ENCODE results near the gene IQGAP1. TPM values are rescaled to one million over a fixed set of nuclear protein-coding genes. Genes with fewer than 3 reads are reported as not detected.

The IQGAP1 gene
- total and polyA plus RNA-seq, 4 donors = 9.2 to 50.1 (median 24.5) TPM

DNA sequence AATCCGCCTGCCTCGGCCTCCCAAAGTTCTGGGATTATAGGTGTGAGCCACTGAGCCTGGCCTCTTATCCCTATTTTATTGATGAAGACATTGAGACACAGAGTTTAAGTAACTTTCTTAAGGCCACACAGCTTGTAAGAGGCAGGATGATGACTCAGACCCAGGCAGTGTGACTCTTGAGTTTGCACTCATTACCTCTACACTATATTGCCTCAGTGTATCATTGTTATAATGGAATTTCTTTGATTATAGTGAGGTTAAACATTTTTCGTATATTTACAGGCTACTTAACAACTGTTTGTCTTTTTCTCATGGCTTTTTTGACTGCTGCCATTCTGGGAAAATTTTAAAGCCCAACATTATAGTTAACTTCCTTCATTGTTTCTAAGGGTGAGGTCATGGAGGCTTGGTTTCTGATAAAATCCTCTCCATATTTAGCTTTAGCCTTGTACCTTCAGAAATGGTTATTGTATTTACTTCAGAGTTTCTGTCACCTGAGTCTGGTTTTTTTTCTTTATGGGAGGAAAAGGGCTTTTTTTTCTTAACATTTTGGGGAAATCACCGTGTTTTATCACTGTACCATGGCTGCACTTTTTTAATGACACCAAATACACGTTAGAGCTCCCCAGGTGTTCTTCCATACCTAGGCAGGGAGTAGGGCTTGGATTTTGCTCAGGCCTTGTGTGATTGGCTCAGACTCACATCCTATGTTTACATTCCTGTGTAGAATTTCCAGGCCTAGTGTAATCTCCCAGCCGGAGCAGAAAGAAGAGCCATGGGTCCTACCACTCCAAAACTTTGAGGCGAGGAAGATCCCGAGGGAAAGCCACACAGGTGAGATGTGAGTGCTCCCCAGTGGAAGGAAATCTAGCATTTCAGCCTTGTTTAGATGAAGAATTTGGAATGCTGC is 29.7 kb upstream of the IQGAP1 start:
- H3K9me3 ChIP-seq (ENCODE audit: control insufficient read depth in 4 of 4, low read length in 3 of 4) = no peaks in the 10 kb centered on the region
- 86% methylated on average over 8 of the region's 8 CpGs for WGBS
- no peak for DNase-seq (ENCODE audit: low spot score)
- H3K27me3 ChIP-seq (ENCODE audit: control insufficient read depth in 4 of 4, insufficient read depth in 4 of 4, low read length in 3 of 4) = no peaks in the 10 kb centered on the region
- H3K9ac ChIP-seq (ENCODE audit: low read depth in 1 of 2, low read length in 2 of 2) = no peak overlapping the region
- H3K4me3 ChIP-seq (ENCODE audit: low read depth in 1 of 3, low read length in 3 of 3) = no peak overlapping the region
- peaks cover 0 to 10% (median 1%) of the 10 kb centered on the region in 4 donors for H3K36me3 ChIP-seq (ENCODE audit: control insufficient read depth in 4 of 4, insufficient read depth in 3 of 4, low read depth in 1 of 4, low read length in 3 of 4)
- TF ChIP-seq EGR1 (IDR thresholded peaks at IDR 0.05; ENCODE audit: low read depth in 2 of 2) (no peak), MAX (IDR thresholded peaks at IDR 0.05) (no peak), FOXA1 (IDR thresholded peaks at IDR 0.05) (no peak), NR2F2 (IDR thresholded peaks at IDR 0.05) (no peak), SP1 (IDR thresholded peaks at IDR 0.05) (no peak)
- TF ChIP-seq, protein P1, sequence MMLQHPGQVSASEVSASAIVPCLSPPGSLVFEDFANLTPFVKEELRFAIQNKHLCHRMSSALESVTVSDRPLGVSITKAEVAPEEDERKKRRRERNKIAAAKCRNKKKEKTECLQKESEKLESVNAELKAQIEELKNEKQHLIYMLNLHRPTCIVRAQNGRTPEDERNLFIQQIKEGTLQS (IDR thresholded peaks at IDR 0.05) = no peak
- TF ChIP-seq, protein P2, sequence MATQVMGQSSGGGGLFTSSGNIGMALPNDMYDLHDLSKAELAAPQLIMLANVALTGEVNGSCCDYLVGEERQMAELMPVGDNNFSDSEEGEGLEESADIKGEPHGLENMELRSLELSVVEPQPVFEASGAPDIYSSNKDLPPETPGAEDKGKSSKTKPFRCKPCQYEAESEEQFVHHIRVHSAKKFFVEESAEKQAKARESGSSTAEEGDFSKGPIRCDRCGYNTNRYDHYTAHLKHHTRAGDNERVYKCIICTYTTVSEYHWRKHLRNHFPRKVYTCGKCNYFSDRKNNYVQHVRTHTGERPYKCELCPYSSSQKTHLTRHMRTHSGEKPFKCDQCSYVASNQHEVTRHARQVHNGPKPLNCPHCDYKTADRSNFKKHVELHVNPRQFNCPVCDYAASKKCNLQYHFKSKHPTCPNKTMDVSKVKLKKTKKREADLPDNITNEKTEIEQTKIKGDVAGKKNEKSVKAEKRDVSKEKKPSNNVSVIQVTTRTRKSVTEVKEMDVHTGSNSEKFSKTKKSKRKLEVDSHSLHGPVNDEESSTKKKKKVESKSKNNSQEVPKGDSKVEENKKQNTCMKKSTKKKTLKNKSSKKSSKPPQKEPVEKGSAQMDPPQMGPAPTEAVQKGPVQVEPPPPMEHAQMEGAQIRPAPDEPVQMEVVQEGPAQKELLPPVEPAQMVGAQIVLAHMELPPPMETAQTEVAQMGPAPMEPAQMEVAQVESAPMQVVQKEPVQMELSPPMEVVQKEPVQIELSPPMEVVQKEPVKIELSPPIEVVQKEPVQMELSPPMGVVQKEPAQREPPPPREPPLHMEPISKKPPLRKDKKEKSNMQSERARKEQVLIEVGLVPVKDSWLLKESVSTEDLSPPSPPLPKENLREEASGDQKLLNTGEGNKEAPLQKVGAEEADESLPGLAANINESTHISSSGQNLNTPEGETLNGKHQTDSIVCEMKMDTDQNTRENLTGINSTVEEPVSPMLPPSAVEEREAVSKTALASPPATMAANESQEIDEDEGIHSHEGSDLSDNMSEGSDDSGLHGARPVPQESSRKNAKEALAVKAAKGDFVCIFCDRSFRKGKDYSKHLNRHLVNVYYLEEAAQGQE (IDR thresholded peaks at IDR 0.05) = no peak
- no peak overlapping the region for H3K27ac ChIP-seq (ENCODE audit: low read depth in 1 of 2, low read length in 2 of 2)
- no peaks in the 10 kb centered on the region for H3K4me1 ChIP-seq (ENCODE audit: control insufficient read depth in 4 of 4, insufficient read depth in 4 of 4, low read length in 3 of 4)

GRCh38 chr15:90360746-90361145 is 27.3 kb upstream of the IQGAP1 start:
- DNase-seq (ENCODE audit: low spot score) = no peak
- TF ChIP-seq NR2F2 (IDR thresholded peaks at IDR 0.05) (no peak), CTCF (IDR thresholded peaks at IDR 0.05; ENCODE audit: low read depth, low read length, missing input control) (no peak), FOXA2 (IDR thresholded peaks at IDR 0.05) (no peak), FOXA1 (IDR thresholded peaks at IDR 0.05) (no peak), SP1 (IDR thresholded peaks at IDR 0.05) (no peak), HNF4A (conservative IDR thresholded peaks at IDR 0.05) (no peak), HNF4G (IDR thresholded peaks at IDR 0.05) (no peak), TAF1 (conservative IDR thresholded peaks at IDR 0.05) (no peak), ZBTB33 (IDR thresholded peaks at IDR 0.05) (no peak), JUND (IDR thresholded peaks at IDR 0.05) (no peak), MAX (IDR thresholded peaks at IDR 0.05) (no peak), EGR1 (IDR thresholded peaks at IDR 0.05; ENCODE audit: low read depth in 2 of 2) (no peak), RXRA (IDR thresholded peaks at IDR 0.05) (no peak), YY1 (IDR thresholded peaks at IDR 0.05) (no peak), GABPA (IDR thresholded peaks at IDR 0.05 in 1 of 2, conservative IDR thresholded peaks at IDR 0.05 in 1 of 2) (no peak)
- TF ChIP-seq, protein P2 (IDR thresholded peaks at IDR 0.05) = no peak
- TF ChIP-seq, protein P1 (IDR thresholded peaks at IDR 0.05) = no peak
- no peak overlapping the region for H3K9ac ChIP-seq (ENCODE audit: low read depth in 1 of 2, low read length in 2 of 2)
- 93% methylated on average over 14 of the region's 14 CpGs for WGBS
- H3K27ac ChIP-seq (ENCODE audit: low read depth in 1 of 2, low read length in 2 of 2) = no peak overlapping the region
- peaks cover 0 to 10% (median 1%) of the 10 kb centered on the region in 4 donors for H3K36me3 ChIP-seq (ENCODE audit: control insufficient read depth in 4 of 4, insufficient read depth in 3 of 4, low read depth in 1 of 4, low read length in 3 of 4)
- no peaks in the 10 kb centered on the region for H3K27me3 ChIP-seq (ENCODE audit: control insufficient read depth in 4 of 4, insufficient read depth in 4 of 4, low read length in 3 of 4)
- no peak overlapping the region for H3K4me3 ChIP-seq (ENCODE audit: low read depth in 1 of 3, low read length in 3 of 3)
- H3K4me1 ChIP-seq (ENCODE audit: control insufficient read depth in 4 of 4, insufficient read depth in 4 of 4, low read length in 3 of 4) = no peaks in the 10 kb centered on the region
- H3K9me3 ChIP-seq (ENCODE audit: control insufficient read depth in 4 of 4, low read length in 3 of 4) = no peaks in the 10 kb centered on the region

Measured in liver (tissue), 9 donors.